ENCODE data around the gene SLC36A4.

DNA sequence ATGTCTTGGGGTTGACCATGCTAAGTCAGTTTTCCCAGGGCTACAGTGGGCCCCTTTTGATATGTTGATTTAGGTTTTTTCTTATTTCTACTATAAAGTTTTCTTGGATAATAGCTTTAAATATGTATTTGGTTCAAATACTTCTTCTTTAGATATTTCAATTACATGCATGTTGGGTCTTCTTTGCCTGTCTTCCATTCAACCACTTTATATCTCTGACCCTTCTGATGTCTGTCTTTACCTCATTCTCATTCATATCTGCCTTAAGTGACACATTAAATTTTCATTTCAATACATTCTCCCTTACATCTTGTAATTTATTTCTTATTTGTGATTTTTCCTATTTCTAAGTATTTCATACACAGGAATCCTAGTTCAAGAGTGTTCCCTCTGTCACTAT lies 10.5 kb downstream of the SLC36A4 start:
- no peak for TF ChIP-seq CTCF (IDR thresholded peaks at IDR 0.05)
- no peak for TF ChIP-seq POLR2A (IDR thresholded peaks at IDR 0.05)
